HEK293 (cell line): ENCODE measurements around the gene XRN2.

Source experiments
- CTCF ChIA-PET: fragments of 350-600 bp; formaldehyde crosslinking; extraction: SDS; loops from one replicate; lab custom pipeline; 2021; ENCODE audit warnings: antibody characterized with exemption; lab: Yijun Ruan, JAX
- POLR2A ChIA-PET: fragments of 300-600 bp; formaldehyde crosslinking; extraction: SDS; loops from one replicate; lab custom pipeline; 2020; ENCODE audit warnings: antibody characterized with exemption, inconsistent platforms; lab: Yijun Ruan, JAX
- H3K27ac ChIP-seq: fragments of 200-500 bp; sonication (Bioruptor generic); 2 replicates; pipeline ENCODE4 v1.5.1; 2014; ENCODE audit warnings: low read depth, low read length, control low read depth, inconsistent platforms; ENCODE audit errors: extremely low read depth
- H3K36me3 ChIP-seq, 2 experiments: fragments of 200-500 bp in 1 of 2; sonication (Bioruptor generic) in 1 of 2; 1 replicate in 1 of 2; 2 replicates in 1 of 2; pipeline ENCODE4 v1.5.1; 2014 to 2017; ENCODE audit warnings: inconsistent platforms in 2 of 2, low read length in 2 of 2; ENCODE audit not compliant: control insufficient read depth in 2 of 2, insufficient read depth in 1 of 2
- H3K4me1 ChIP-seq: fragments of 200-500 bp; sonication (Bioruptor generic); 2 replicates; pipeline ENCODE4 v1.5.1; 2014; ENCODE audit warnings: mild to moderate bottlenecking, low read length, inconsistent platforms; ENCODE audit not compliant: control insufficient read depth, insufficient read depth
- H3K4me3 ChIP-seq: 2 replicates; pipeline ENCODE4 v1.5.1; 2011; ENCODE audit warnings: low read depth, mild to moderate bottlenecking, control low read depth, low read length, moderate library complexity
- H3K9me3 ChIP-seq: fragments of 200-500 bp; sonication (Bioruptor generic); 2 replicates; pipeline ENCODE4 v1.5.1; 2014; ENCODE audit warnings: low read depth, low read length, inconsistent platforms; ENCODE audit not compliant: control insufficient read depth, insufficient read depth
- FEZF1 ChIP-seq: fragments of 450-650 bp; formaldehyde crosslinking; IDR thresholded peaks from 2 replicates; pipeline ENCODE4 v1.5.1; 2016; ENCODE audit warnings: missing biosample characterization, missing genetic modification characterization
- GFI1B ChIP-seq: fragments of 450-650 bp; formaldehyde crosslinking; IDR thresholded peaks from 2 replicates; pipeline ENCODE4 v1.5.1; 2016; ENCODE audit warnings: missing biosample characterization, missing genetic modification characterization
- HOXD13 ChIP-seq: sonication (generic); formaldehyde crosslinking; IDR thresholded peaks from 2 replicates; pipeline ENCODE4 v1.8.0; 2022; ENCODE audit warnings: missing genetic modification reagents, borderline replicate concordance
- KLF10 ChIP-seq: fragments of 450-650 bp; IDR thresholded peaks from 2 replicates; pipeline ENCODE4 v1.5.1; 2018; ENCODE audit warnings: missing biosample characterization, mild to moderate bottlenecking, missing genetic modification characterization
- MYNN ChIP-seq: fragments of 450-650 bp; formaldehyde crosslinking; IDR thresholded peaks from 2 replicates; pipeline ENCODE4 v1.5.1; 2016; ENCODE audit warnings: missing biosample characterization, missing genetic modification characterization, borderline replicate concordance
- SCRT1 ChIP-seq: fragments of 450-650 bp; formaldehyde crosslinking; IDR thresholded peaks from 2 replicates; pipeline ENCODE4 v1.5.1; 2016; ENCODE audit warnings: missing biosample characterization, missing genetic modification characterization, borderline replicate concordance
- SCRT2 ChIP-seq: fragments of 450-650 bp; formaldehyde crosslinking; IDR thresholded peaks from 2 replicates; pipeline ENCODE4 v1.5.1; 2016; ENCODE audit warnings: missing biosample characterization, missing genetic modification characterization
- SETDB1 ChIP-seq: IDR thresholded peaks from one replicate; pipeline ENCODE4 v1.6.1; 2017; ENCODE audit warnings: mild to moderate bottlenecking, low read length, moderate library complexity, mixed read lengths; ENCODE audit not compliant: insufficient read length
- TRIM28 ChIP-seq: IDR thresholded peaks from 2 replicates; pipeline ENCODE4 v1.6.1; 2011; ENCODE audit warnings: low read length, control low read depth, borderline replicate concordance
- ZBTB7A ChIP-seq: fragments of 450-650 bp; formaldehyde crosslinking; IDR thresholded peaks from 2 replicates; pipeline ENCODE4 v1.5.1; 2016; ENCODE audit warnings: low read depth, missing biosample characterization, missing genetic modification characterization
- ZFP37 ChIP-seq: fragments of 450-650 bp; formaldehyde crosslinking; IDR thresholded peaks from 2 replicates; pipeline ENCODE4 v1.5.1; 2016; ENCODE audit warnings: missing biosample characterization, missing genetic modification characterization
- ZNF114 ChIP-seq: fragments of 450-650 bp; formaldehyde crosslinking; IDR thresholded peaks from 2 replicates; pipeline ENCODE4 v1.5.0; 2017; ENCODE audit warnings: missing biosample characterization, missing genetic modification characterization
- ZNF157 ChIP-seq: fragments of 450-650 bp; formaldehyde crosslinking; IDR thresholded peaks from 2 replicates; pipeline ENCODE4 v1.5.1; 2016; ENCODE audit warnings: missing biosample characterization, missing genetic modification characterization
- ZNF248 ChIP-seq: fragments of 450-650 bp; formaldehyde crosslinking; IDR thresholded peaks from 2 replicates; pipeline ENCODE4 v1.5.1; 2017; ENCODE audit warnings: missing biosample characterization, missing genetic modification characterization
- ZNF350 ChIP-seq: fragments of 450-650 bp; formaldehyde crosslinking; IDR thresholded peaks from 2 replicates; pipeline ENCODE4 v1.5.0; 2017; ENCODE audit warnings: missing biosample characterization, mild to moderate bottlenecking, missing genetic modification characterization
- ZNF354C ChIP-seq: fragments of 450-650 bp; formaldehyde crosslinking; IDR thresholded peaks from 2 replicates; pipeline ENCODE4 v1.5.1; 2016; ENCODE audit warnings: missing biosample characterization, missing genetic modification characterization, low read depth, borderline replicate concordance
- ZNF391 ChIP-seq: fragments of 450-650 bp; formaldehyde crosslinking; IDR thresholded peaks from 2 replicates; pipeline ENCODE4 v1.5.1; 2016; ENCODE audit warnings: low read depth, missing biosample characterization, missing genetic modification characterization, borderline replicate concordance
- ZNF394 ChIP-seq: fragments of 450-650 bp; formaldehyde crosslinking; IDR thresholded peaks from 2 replicates; pipeline ENCODE4 v1.5.1; 2016; ENCODE audit warnings: missing biosample characterization, missing genetic modification characterization, mild to moderate bottlenecking, moderate library complexity, borderline replicate concordance
- ZNF423 ChIP-seq: fragments of 450-650 bp; formaldehyde crosslinking; IDR thresholded peaks from 2 replicates; pipeline ENCODE4 v1.5.1; 2016; ENCODE audit warnings: missing biosample characterization, missing genetic modification characterization
- ZNF48 ChIP-seq: fragments of 450-650 bp; formaldehyde crosslinking; IDR thresholded peaks from 2 replicates; pipeline ENCODE4 v1.5.1; 2016; ENCODE audit warnings: missing biosample characterization, missing genetic modification characterization
- ZNF549 ChIP-seq: fragments of 450-650 bp; IDR thresholded peaks from 2 replicates; pipeline ENCODE4 v1.5.1; 2018; ENCODE audit warnings: missing biosample characterization, missing genetic modification characterization, mild to moderate bottlenecking, inconsistent platforms, moderate library complexity
- ZNF621 ChIP-seq: fragments of 450-650 bp; formaldehyde crosslinking; IDR thresholded peaks from 2 replicates; pipeline ENCODE4 v1.5.1; 2017; ENCODE audit warnings: missing biosample characterization, missing genetic modification characterization
- ZNF785 ChIP-seq: fragments of 450-650 bp; formaldehyde crosslinking; IDR thresholded peaks from 2 replicates; pipeline ENCODE4 v1.5.1; 2016; ENCODE audit warnings: missing biosample characterization, missing genetic modification characterization
- ZSCAN23 ChIP-seq: fragments of 450-650 bp; formaldehyde crosslinking; IDR thresholded peaks from 2 replicates; pipeline ENCODE4 v1.5.1; 2016; ENCODE audit warnings: missing biosample characterization, missing genetic modification characterization
- TF ChIP-seq, protein P1 (sequence below): fragments of 450-650 bp; formaldehyde crosslinking; IDR thresholded peaks from 2 replicates; pipeline ENCODE4 v1.5.1; 2016; ENCODE audit warnings: missing biosample characterization, missing genetic modification characterization
- TF ChIP-seq, protein P2 (sequence below): fragments of 450-650 bp; formaldehyde crosslinking; IDR thresholded peaks from 2 replicates; pipeline ENCODE4 v1.5.1; 2017; ENCODE audit warnings: missing biosample characterization, missing genetic modification characterization

The XRN2 gene

DNA sequence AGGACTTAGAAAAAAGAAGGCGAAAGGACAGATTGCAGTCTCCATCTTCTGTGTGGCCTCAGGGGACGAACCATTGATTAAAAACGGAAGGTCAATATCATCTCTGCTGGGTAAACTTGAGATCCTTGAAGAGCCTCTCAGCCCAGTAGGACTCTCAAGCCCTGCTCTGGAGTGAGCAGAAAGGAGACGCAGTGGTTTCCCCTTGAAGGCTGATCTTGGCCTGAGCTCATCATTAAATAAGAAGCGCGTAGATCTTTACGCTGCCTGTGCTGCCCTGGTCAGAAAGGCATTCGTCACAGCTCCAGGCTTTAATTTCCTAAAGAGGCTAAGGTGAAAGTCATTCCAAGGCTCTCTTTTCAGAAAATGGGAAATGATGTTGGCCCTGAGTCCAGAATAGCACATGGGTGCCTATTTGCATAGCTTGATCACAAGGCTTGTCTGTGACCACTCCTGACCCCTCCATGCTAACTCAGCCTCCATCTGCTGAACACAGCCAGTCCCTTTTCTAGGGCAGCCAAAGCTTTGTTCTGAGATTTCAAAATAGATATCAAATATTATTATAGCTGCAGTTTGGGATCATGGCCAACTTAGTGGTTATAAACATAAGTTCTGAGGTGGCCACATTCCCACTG is 29.3 kb upstream of the XRN2 start:
- Histone ChIP-seq H3K36me3 (no peaks in the 10 kb centered on the region), H3K4me1 (no peaks in the 10 kb centered on the region), H3K27ac (no peak overlapping the region), H3K9me3 (no peaks in the 10 kb centered on the region), H3K4me3 (no peak overlapping the region)
- ChIA-PET POLR2A (interaction anchor here (1.0 kb wide), 1 partner anchor 23 kb away, joined by 3 read pairs; no protein-coding TSS in a partner anchor), CTCF (interaction anchor here (0.6 kb wide), 1 partner anchor 9 kb away, joined by 3 read pairs; no protein-coding TSS in a partner anchor)
- TF ChIP-seq ZNF394 (tag by site-specific recombination) (no peak), HOXD13 (CRISPR knock-in tag) (no peak), ZNF157 (no peak), SETDB1 (no peak), GFI1B (no peak), FEZF1 (tag by site-specific recombination) (no peak), ZBTB7A (tag by site-specific recombination) (no peak), ZNF354C (no peak), ZNF391 (no peak), ZNF423 (tag by site-specific recombination) (no peak), ZFP37 (tag by site-specific recombination) (no peak), ZNF621 (no peak), SCRT2 (tag by site-specific recombination) (no peak), SCRT1 (tag by site-specific recombination) (no peak), ZNF350 (tag by site-specific recombination) (no peak), ZNF549 (tag by site-specific recombination) (no peak), ZSCAN23 (tag by site-specific recombination) (no peak)
- TF ChIP-seq, protein P1, sequence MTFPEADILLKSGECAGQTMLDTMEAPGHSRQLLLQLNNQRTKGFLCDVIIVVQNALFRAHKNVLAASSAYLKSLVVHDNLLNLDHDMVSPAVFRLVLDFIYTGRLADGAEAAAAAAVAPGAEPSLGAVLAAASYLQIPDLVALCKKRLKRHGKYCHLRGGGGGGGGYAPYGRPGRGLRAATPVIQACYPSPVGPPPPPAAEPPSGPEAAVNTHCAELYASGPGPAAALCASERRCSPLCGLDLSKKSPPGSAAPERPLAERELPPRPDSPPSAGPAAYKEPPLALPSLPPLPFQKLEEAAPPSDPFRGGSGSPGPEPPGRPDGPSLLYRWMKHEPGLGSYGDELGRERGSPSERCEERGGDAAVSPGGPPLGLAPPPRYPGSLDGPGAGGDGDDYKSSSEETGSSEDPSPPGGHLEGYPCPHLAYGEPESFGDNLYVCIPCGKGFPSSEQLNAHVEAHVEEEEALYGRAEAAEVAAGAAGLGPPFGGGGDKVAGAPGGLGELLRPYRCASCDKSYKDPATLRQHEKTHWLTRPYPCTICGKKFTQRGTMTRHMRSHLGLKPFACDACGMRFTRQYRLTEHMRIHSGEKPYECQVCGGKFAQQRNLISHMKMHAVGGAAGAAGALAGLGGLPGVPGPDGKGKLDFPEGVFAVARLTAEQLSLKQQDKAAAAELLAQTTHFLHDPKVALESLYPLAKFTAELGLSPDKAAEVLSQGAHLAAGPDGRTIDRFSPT (tag by site-specific recombination), result no peak
- TF ChIP-seq, protein P2, sequence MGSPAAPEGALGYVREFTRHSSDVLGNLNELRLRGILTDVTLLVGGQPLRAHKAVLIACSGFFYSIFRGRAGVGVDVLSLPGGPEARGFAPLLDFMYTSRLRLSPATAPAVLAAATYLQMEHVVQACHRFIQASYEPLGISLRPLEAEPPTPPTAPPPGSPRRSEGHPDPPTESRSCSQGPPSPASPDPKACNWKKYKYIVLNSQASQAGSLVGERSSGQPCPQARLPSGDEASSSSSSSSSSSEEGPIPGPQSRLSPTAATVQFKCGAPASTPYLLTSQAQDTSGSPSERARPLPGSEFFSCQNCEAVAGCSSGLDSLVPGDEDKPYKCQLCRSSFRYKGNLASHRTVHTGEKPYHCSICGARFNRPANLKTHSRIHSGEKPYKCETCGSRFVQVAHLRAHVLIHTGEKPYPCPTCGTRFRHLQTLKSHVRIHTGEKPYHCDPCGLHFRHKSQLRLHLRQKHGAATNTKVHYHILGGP (tag by site-specific recombination), result no peak

DNA sequence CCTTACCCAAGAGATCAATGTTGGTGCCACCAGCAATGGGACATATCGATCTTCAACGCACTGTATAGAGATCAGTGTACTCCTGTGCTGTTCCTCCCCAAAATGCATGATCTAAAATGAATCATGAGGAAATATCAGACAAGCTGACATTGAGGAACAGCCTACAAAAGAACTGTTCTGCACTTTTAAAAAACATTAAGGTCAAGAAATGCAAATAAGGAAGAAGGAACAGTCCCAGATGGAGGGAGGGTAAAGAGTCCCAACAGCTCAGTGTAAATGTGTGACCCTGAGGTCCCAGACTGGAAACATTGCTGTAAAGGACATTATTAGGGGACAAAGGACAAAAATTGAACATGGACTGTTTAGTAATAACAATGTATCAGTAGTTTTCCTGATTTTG is 24.3 kb upstream of the XRN2 start:
- TF ChIP-seq MYNN (tag by site-specific recombination), result no peak
- TF ChIP-seq ZNF248 (tag by site-specific recombination), result no peak
- no peak for TF ChIP-seq TRIM28
- no peak for TF ChIP-seq ZNF114 (tag by site-specific recombination)
- TF ChIP-seq KLF10 (tag by site-specific recombination), result no peak
- TF ChIP-seq ZNF785 (tag by site-specific recombination), result no peak
- no peak for TF ChIP-seq ZNF48 (tag by site-specific recombination)
- POLR2A ChIA-PET, result no interaction called here
- no peak overlapping the region for H3K27ac ChIP-seq
- no peak overlapping the region for H3K4me3 ChIP-seq
- H3K4me1 ChIP-seq, result no peaks in the 10 kb centered on the region
- H3K36me3 ChIP-seq, result no peaks in the 10 kb centered on the region
- no peaks in the 10 kb centered on the region for H3K9me3 ChIP-seq
- CTCF ChIA-PET, result interaction anchor here (0.7 kb wide), 1 partner anchor 21 kb away, joined by 4 read pairs; no protein-coding TSS in a partner anchor
